Caco-2 (cell line): ENCODE data around the gene RSPH1. TPM values are rescaled to one million over a fixed set of nuclear protein-coding genes. Genes with fewer than 3 reads are reported as not detected.

ENCODE experiments used
- BruUV-seq: library from RNA; stranded (reverse); fragments of 400-500 nt; replicated peaks from 2 replicates; lab custom pipeline; 2021; lab: Mats Ljungman, UMichigan
- CTCF ChIA-PET: fragments of 300-600 bp; sonication (Branson Sonifier 250); formaldehyde crosslinking; loops from one replicate; lab custom pipeline; 2022; ENCODE audit warnings: antibody characterized with exemption; lab: Charles Lee
- POLR2A ChIA-PET: fragments of 300-600 bp; sonication (Branson Sonifier 250); formaldehyde crosslinking; loops from one replicate; lab custom pipeline; 2022; ENCODE audit warnings: antibody characterized with exemption; lab: Charles Lee
- DNase-seq, 2 experiments: peaks; one replicate each; pipeline versions ENCODE4 v3.0.0 to v3.0.0-alpha.2; 2020 to 2022
- H3K27me3 ChIP-seq: replicated peaks from 2 replicates; pipeline ENCODE4 v1.6.0; 2011; ENCODE audit warnings: low read length; ENCODE audit not compliant: control insufficient read depth, insufficient read depth
- H3K36me3 ChIP-seq: 2 replicates; pipeline ENCODE4 v1.5.1; 2011; ENCODE audit warnings: low read length; ENCODE audit not compliant: control insufficient read depth, insufficient read depth
- H3K4me1 ChIP-seq: fragments of 250-450 bp; sonication (Bioruptor Pico); 2 replicates; pipeline ENCODE4 v1.5.1; 2020; ENCODE audit warnings: mild to moderate bottlenecking
- H3K4me3 ChIP-seq: 2 replicates; pipeline ENCODE4 v1.5.1; 2011; ENCODE audit warnings: low read depth, mild to moderate bottlenecking, control low read depth, low read length
- H3K9me3 ChIP-seq: fragments of 250-450 bp; sonication (Bioruptor Pico); 2 replicates; pipeline ENCODE4 v1.5.1; 2020; ENCODE audit warnings: mild to moderate bottlenecking, moderate library complexity
- H3K27ac Mint-ChIP-seq: one replicate; pipeline ENCODE4 v1.8.0; 2022; ENCODE audit warnings: mixed read lengths; ENCODE audit not compliant: unreplicated experiment
- H3K27me3 Mint-ChIP-seq: one replicate; pipeline ENCODE4 v1.8.0; 2022; ENCODE audit warnings: mixed read lengths; ENCODE audit not compliant: insufficient read depth, unreplicated experiment
- H3K36me3 Mint-ChIP-seq: one replicate; pipeline ENCODE4 v1.8.0; 2022; ENCODE audit warnings: mild to moderate bottlenecking, mixed read lengths; ENCODE audit not compliant: insufficient read depth, unreplicated experiment
- H3K4me1 Mint-ChIP-seq: one replicate; pipeline ENCODE4 v1.8.0; 2022; ENCODE audit warnings: low read depth, mixed read lengths; ENCODE audit not compliant: unreplicated experiment
- H3K4me3 Mint-ChIP-seq: one replicate; pipeline ENCODE4 v1.8.0; 2022; ENCODE audit warnings: mild to moderate bottlenecking, moderate library complexity, mixed read lengths; ENCODE audit not compliant: unreplicated experiment
- H3K9me3 Mint-ChIP-seq: one replicate; pipeline ENCODE4 v1.8.0; 2022; ENCODE audit warnings: mixed read lengths; ENCODE audit not compliant: unreplicated experiment
- intact Hi-C: fragments of 100-400 bp; cut with micrococcal nuclease; formaldehyde crosslinking; loops from one replicate; pipeline ENCODE4 v1.10.0; 2022; ENCODE audit not compliant: unreplicated experiment
- total RNA-seq: library from RNA; stranded (reverse); gene quantifications from 2 replicates; pipeline ENCODE4 v1.2.3, GENCODE V29; 2022
- TF ChIP-seq, protein P1 (sequence below), 2 experiments: fragments of 200-600 bp in 1 of 2; IDR thresholded peaks; 1 replicate in 1 of 2; 2 replicates in 1 of 2; pipeline versions ENCODE4 v1.5.1 to v1.8.0; 2011 to 2022; ENCODE audit warnings: antibody characterized with exemption in 1 of 2, control low read depth in 1 of 2, inconsistent platforms in 1 of 2, low read depth in 1 of 2, low read length in 1 of 2, mild to moderate bottlenecking in 1 of 2, moderate library complexity in 1 of 2; ENCODE audit not compliant: insufficient read depth in 1 of 2, severe bottlenecking in 1 of 2, unreplicated experiment in 1 of 2

The RSPH1 gene
- total RNA-seq, 1 experiment from 2014 or later, result 0.23 TPM

DNA sequence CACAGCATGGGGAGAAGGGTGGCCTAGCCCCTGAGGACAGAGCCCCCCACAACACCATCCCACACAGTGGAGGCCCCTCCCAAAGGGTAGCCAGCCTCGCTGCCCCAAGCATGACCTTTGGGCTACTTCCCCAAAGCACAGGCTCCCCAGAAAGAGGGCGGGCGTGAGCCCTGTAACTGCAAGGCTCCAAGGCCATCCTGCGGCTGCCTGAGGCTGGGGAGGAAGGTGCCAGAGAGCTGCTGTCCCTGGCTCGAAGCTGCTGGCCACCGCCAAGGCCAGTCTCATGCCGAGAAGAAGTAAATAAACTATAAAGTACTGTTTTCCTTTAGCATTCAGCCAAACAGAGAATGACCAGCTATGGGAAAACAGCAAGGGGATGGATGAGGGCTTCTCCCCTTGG lies 64.8 kb downstream of the RSPH1 start:
- ChIA-PET POLR2A (no interaction called here), CTCF (no interaction called here)
- Mint-ChIP-seq H3K9me3 (no peaks in the 10 kb centered on the region), H3K27me3 (peaks cover 14% of the 10 kb centered on the region), H3K4me1 (no peaks in the 10 kb centered on the region), H3K36me3 (no peaks in the 10 kb centered on the region), H3K27ac (no peak overlapping the region), H3K4me3 (no peak overlapping the region)
- no TSS peak for BruUV-seq
- no peaks in the 10 kb centered on the region for H3K27me3 ChIP-seq
- H3K4me3 ChIP-seq, result no peak overlapping the region
- intact Hi-C loops, result no loop called here
- no peak for DNase-seq
- no peaks in the 10 kb centered on the region for H3K4me1 ChIP-seq
- no peaks in the 10 kb centered on the region for H3K9me3 ChIP-seq
- TF ChIP-seq, protein P1, sequence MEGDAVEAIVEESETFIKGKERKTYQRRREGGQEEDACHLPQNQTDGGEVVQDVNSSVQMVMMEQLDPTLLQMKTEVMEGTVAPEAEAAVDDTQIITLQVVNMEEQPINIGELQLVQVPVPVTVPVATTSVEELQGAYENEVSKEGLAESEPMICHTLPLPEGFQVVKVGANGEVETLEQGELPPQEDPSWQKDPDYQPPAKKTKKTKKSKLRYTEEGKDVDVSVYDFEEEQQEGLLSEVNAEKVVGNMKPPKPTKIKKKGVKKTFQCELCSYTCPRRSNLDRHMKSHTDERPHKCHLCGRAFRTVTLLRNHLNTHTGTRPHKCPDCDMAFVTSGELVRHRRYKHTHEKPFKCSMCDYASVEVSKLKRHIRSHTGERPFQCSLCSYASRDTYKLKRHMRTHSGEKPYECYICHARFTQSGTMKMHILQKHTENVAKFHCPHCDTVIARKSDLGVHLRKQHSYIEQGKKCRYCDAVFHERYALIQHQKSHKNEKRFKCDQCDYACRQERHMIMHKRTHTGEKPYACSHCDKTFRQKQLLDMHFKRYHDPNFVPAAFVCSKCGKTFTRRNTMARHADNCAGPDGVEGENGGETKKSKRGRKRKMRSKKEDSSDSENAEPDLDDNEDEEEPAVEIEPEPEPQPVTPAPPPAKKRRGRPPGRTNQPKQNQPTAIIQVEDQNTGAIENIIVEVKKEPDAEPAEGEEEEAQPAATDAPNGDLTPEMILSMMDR (IDR thresholded peaks at IDR 0.05; ENCODE audit: insufficient read depth in 1 of 2, low read depth in 1 of 2, low read length in 1 of 2, severe bottlenecking in 1 of 2, unreplicated experiment in 1 of 2), result no peak
- no peaks in the 10 kb centered on the region for H3K36me3 ChIP-seq

DNA sequence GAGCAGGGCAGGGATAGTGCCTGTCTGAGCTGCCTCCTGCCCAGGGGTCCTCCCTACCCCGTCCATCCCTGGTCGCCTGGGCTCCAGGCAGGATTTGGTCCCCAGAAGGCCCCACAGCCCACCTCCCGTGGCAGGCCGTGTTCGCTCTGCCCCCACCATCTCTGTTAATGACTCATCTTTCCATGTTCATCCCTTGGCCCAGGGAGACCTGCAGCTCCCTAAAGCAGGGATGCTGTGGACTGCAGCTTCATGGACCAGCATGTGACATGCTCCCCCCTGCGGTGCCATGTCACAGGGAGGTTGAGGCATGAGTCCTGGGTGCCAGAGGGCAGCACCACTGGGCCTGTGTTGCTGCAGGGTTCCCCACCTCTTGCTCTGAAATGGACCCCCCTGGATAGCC lies 65.5 kb downstream of the RSPH1 start:
- no TSS peak for BruUV-seq
- CTCF ChIA-PET, result interaction anchor here (0.6 kb wide), 1 partner anchor 25 kb away, joined by 4 read pairs; no protein-coding TSS in a partner anchor
- Mint-ChIP-seq H3K27me3 (peaks cover 14% of the 10 kb centered on the region), H3K4me3 (no peak overlapping the region), H3K4me1 (peaks cover 5% of the 10 kb centered on the region), H3K9me3 (no peaks in the 10 kb centered on the region), H3K36me3 (no peaks in the 10 kb centered on the region), H3K27ac (no peak overlapping the region)
- Histone ChIP-seq H3K4me3 (no peak overlapping the region), H3K9me3 (no peaks in the 10 kb centered on the region), H3K36me3 (no peaks in the 10 kb centered on the region), H3K27me3 (no peaks in the 10 kb centered on the region), H3K4me1 (no peaks in the 10 kb centered on the region)
- no peak for DNase-seq
- POLR2A ChIA-PET, result no interaction called here
- intact Hi-C loops, result no loop called here
- TF ChIP-seq, protein P1 (IDR thresholded peaks at IDR 0.05; ENCODE audit: insufficient read depth in 1 of 2, low read depth in 1 of 2, low read length in 1 of 2, severe bottlenecking in 1 of 2, unreplicated experiment in 1 of 2), result no peak

DNA sequence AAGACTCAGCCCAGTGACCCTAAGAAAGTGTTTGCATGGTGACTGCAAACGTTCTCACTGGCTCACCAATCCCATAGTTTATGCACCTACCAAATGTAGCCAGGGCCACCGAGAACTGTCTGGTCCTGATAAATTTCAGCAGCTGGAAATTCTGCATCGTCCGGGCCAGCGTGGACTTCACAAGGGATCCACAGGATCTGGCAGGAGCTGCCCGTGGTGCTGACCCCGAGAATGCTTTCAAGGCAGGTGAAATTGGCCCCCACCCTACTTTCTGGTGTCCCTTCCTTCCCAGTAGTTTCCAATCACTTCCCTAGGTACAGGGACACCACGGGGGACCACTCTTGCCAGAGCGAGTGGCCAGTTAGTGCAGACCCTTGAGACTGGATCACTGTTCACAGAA lies 66.2 kb downstream of the RSPH1 start:
- no peaks in the 10 kb centered on the region for H3K36me3 Mint-ChIP-seq

More for the DNA sequence above, 66.2 kb downstream of the RSPH1 start:
- peaks cover 6% of the 10 kb centered on the region for H3K4me1 Mint-ChIP-seq
- H3K27me3 Mint-ChIP-seq, result peaks cover 10% of the 10 kb centered on the region
- TF ChIP-seq, protein P1 (IDR thresholded peaks at IDR 0.05; ENCODE audit: insufficient read depth in 1 of 2, low read depth in 1 of 2, low read length in 1 of 2, severe bottlenecking in 1 of 2, unreplicated experiment in 1 of 2), result no peak
- H3K4me3 ChIP-seq, result no peak overlapping the region
- H3K4me1 ChIP-seq, result no peaks in the 10 kb centered on the region
- peak in 1 of 2 experiments; percentile 40 for DNase-seq
- no peaks in the 10 kb centered on the region for H3K9me3 Mint-ChIP-seq
- H3K9me3 ChIP-seq, result no peaks in the 10 kb centered on the region
- BruUV-seq, result no TSS peak
- H3K27ac Mint-ChIP-seq, result no peak overlapping the region
- no peak overlapping the region for H3K4me3 Mint-ChIP-seq
- H3K36me3 ChIP-seq, result no peaks in the 10 kb centered on the region
- intact Hi-C loops, result no loop called here
- ChIA-PET CTCF (interaction anchor here (0.6 kb wide), 1 partner anchor 26 kb away, joined by 4 read pairs; no protein-coding TSS in a partner anchor), POLR2A (no interaction called here)
- no peaks in the 10 kb centered on the region for H3K27me3 ChIP-seq
